Measurements from ENCODE around the gene TMEM97. TPM values are rescaled to one million over a fixed set of nuclear protein-coding genes. Genes with fewer than 3 reads are reported as not detected.

The TMEM97 gene
- total RNA-seq, 2 experiments from 2014 or later, result 62.5 to 62.7 TPM

GRCh38 chr17:28313841-28314240 is 5.2 kb upstream of the TMEM97 start:
- POLR2A ChIA-PET, result no interaction called here

GRCh38 chr17:28315846-28316705 is 2.9 kb upstream of the TMEM97 start:
- POLR2A ChIA-PET, result no interaction called here

More at GRCh38 chr17:28313841-28314240, 5.2 kb upstream of the TMEM97 start:
- CTCF ChIA-PET, result no interaction called here

DNA sequence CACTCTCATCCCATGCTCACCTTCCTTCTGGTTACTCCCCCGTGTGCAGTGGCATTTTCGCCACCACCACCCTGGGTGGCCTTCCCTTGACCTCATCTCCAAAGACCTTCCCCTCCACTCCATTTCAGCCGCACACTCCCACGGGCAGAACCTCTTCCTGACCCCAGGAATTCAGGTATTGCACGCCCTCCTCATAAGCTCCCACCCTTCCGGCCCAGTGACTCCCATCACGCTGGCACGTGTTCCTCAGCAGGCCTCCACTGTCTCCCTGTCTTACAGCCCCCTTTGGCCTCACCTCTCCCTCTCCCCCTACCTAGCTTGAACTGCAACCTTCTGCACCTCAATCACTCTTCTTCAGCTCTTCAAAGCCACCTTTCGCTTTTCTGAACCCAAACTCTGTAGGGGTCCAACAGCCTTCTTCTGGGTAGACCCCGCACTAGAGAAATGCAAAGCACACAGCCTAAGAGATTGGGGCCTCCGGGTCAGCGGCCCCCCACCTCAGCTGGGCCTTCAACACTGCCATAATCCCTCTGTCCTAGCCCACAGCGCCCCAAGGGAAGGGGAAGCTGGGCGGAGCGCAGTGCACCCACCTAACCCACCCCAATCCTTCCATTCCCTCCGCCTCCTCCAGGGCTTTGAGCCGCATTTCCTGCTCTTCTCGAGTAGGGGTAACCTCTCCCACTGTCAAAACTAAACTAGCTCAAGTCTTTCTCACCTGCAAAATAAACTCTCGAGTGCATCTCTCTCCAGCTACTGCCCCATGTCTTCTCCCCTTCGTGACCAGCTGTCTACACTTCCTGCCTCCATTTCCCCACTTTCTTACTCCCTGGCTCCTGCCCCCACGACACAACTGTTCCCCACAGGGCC is 1.7 kb upstream of the TMEM97 start:
- CTCF ChIA-PET, result interaction anchor here (0.7 to 3.9 kb wide), 2 partner anchors 13 to 18 kb away, joined by 3 to 19 read pairs; partner anchors contain the start of genes IFT20 and TNFAIP1
- POLR2A ChIA-PET, result interaction anchor here (1.1 kb wide), 2 partner anchors 12 to 276 kb away, joined by 3 read pairs; no protein-coding TSS in a partner anchor

More at GRCh38 chr17:28315846-28316705, 2.9 kb upstream of the TMEM97 start:
- CTCF ChIA-PET, result interaction anchor here (0.7 kb wide), 1 partner anchor 11 kb away, joined by 3 read pairs; no protein-coding TSS in a partner anchor

DNA sequence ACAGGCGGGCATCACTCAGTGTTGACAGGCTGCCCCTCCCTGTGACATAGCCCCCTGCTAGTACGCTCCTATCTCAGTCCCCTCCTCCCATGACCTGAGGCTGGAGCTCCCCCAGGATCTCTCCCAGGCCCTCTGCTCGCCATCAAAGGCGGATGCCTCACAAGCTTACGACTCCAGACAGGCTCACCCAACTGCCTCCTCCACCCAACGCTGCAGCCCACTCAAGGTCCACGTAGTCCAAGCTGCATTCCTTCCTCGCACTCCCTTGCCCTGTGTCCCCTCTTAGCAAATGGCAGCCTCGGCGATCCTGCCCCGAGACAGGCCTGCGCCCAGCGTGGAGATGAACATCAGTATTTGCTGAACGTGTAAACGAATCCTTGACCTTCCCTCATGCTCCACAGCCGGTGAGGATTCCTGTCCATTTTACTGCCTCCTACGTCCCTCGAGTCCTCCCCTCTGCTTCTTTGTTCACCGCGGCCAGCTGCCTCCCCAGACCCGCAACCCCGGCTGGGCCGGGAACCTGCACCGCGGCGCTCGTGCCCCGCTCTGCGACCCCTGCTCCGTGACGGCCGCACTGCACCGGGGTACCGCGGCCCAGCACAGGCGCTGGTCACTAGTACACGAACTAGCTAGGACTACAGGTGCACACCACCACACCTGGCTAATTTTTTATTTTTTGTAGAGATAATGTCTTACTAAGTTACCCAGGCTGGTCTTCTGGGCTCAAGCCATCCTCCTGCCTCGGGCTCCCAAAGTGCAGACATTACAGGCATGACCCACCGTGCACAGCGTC is 838 bp upstream of the TMEM97 start:
- ChIA-PET POLR2A (interaction anchor here (0.7 to 2.0 kb wide), 4 partner anchors 11 to 277 kb away, joined by 3 to 10 read pairs (median 3); partner anchors contain the start of genes IFT20 and TNFAIP1), CTCF (interaction anchor here (3.9 kb wide), 1 partner anchor 17 kb away, joined by 19 read pairs; the partner anchor contains the start of genes IFT20 and TNFAIP1)

GRCh38 chr17:28319598-28319935 is 567 bp downstream of the TMEM97 start:
- ChIA-PET CTCF (interaction anchor here (1.3 to 3.9 kb wide), 3 partner anchors 16 to 97 kb away, joined by 3 to 19 read pairs (median 7); partner anchors contain the start of genes IFT20 and TNFAIP1), POLR2A (interaction anchor here (2.0 kb wide), 1 partner anchor 16 kb away, joined by 10 read pairs; the partner anchor contains the start of genes IFT20 and TNFAIP1)

DNA sequence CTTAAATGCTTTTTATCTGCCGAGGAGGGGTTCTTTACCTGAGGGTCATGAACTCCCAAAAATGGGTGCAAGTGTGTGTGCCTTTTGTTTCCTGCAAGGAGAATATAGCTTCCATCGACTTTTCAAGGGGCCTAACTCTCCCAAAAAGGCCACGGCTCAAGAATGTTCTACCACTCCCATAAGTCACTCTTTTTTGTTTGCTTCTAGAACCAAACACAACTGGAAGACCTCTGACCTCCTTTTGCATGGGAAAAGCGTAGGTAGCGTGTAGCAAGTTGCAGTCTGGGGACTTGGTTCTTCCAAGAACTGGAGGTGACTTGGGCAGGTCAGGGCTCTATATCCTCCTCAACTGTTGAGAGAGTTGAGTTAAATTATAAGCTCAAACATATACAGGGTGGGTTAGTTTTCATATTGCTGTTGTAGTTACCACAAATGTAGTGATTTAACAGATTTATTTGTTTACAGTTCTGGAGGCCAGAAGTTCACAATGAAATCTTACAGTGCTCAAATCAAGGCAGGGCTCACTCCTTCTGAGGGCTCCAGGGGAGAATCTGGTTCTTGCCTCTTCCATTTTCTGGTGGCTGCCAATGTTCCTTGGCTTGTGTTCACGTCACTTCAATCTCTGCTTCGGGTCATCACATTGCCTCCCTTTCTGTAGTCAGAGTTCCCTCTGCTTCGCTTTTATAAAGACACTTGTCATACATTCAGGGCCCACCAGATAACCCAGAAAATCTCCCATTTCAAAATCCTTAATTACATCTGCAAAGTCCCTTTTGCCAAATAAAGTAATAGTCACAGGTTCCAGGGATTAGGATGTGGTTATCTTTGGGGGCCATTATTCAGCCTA is 1.4 kb downstream of the TMEM97 start:
- ChIA-PET CTCF (interaction anchor here (1.3 to 3.9 kb wide), 3 partner anchors 15 to 96 kb away, joined by 3 to 19 read pairs (median 7); partner anchors contain the start of genes IFT20 and TNFAIP1), POLR2A (no interaction called here)

- POLR2A ChIA-PET, result no interaction called here
- CTCF ChIA-PET, result no interaction called here
Measured at GRCh38 chr17:28324267-28324745, 5.3 kb downstream of the TMEM97 start.

DNA sequence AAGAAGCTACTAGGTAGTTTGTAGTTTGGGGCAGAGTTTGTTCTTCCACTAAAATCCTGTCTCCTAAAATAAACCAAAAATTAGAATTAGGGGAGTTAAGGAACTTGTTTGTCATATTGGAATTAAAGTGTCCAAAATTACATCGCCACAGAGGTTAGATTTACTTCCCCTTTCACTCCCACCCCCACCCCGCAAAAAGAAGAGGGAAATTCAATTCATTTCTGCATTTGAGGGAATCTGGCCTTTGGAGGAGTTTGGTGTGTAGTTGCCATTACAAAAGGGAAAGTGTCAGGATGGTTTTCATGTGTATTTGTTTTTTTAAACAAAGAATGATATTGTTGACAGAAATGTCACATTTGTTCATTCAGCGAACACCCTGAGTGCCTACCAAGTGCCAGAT is 5.8 kb downstream of the TMEM97 start:
- CTCF ChIA-PET, result no interaction called here
- POLR2A ChIA-PET, result no interaction called here

DNA sequence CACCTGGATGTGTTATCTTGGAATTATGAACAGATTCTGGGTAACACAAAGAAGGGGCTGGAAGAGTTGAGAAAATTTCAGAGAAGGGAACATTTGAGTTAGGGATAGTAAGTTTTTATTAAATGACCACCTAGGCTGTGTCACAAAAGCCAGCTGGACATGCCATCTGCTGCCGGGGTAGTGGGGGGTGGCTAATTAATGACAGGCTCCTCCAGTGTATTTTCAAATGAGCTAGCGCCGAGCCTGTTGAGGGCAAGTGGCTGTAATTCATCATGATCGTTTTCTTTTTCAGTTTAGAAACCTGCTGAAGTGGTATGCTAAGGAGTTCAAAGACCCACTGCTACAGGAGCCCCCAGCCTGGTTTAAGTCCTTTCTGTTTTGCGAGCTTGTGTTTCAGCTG is 6.2 kb downstream of the TMEM97 start:
- POLR2A ChIA-PET, result interaction anchor here (0.6 kb wide), 1 partner anchor 47 kb away, joined by 9 read pairs; no protein-coding TSS in a partner anchor

GRCh38 chr17:28326114-28326513 is 7.1 kb downstream of the TMEM97 start:
- ChIA-PET CTCF (interaction anchor here (1.1 to 1.5 kb wide), 2 partner anchors 9 to 30 kb away, joined by 3 to 4 read pairs; partner anchors contain the start of genes IFT20 and TNFAIP1), POLR2A (no interaction called here)

More for the DNA sequence above, 6.2 kb downstream of the TMEM97 start:
- CTCF ChIA-PET, result interaction anchor here (1.1 kb wide), 1 partner anchor 10 kb away, joined by 4 read pairs; the partner anchor contains the start of genes IFT20 and TNFAIP1

DNA sequence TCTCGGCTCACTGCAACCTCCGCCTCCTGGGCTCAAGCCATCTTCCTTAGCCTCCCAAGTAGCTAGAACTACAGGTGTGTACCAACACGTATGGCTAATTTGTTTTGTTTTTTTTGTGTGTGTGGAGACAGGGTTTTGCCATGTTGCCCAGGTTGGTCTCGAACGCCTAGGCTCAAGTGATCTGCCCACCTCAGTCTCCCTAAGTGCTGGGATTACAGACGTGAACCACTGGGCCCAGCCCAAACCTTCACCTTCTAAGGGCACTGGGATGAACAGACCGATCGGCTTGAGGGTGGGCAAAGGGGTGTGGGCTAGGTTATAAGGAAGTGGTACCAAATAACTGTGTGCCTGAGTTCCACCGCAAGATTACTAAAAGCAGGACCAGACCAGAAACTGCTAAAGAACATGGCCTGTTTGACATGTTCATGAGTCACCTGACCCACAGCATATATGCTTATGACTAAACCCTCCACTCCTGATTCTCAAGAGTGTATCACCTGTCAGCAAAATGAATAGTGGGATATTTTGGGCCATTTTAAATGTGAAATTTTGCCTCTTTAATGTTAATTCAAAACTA is 8.1 kb downstream of the TMEM97 start:
- POLR2A ChIA-PET, result interaction anchor here (0.7 kb wide), 1 partner anchor 483 kb away, joined by 3 read pairs; no protein-coding TSS in a partner anchor

DNA sequence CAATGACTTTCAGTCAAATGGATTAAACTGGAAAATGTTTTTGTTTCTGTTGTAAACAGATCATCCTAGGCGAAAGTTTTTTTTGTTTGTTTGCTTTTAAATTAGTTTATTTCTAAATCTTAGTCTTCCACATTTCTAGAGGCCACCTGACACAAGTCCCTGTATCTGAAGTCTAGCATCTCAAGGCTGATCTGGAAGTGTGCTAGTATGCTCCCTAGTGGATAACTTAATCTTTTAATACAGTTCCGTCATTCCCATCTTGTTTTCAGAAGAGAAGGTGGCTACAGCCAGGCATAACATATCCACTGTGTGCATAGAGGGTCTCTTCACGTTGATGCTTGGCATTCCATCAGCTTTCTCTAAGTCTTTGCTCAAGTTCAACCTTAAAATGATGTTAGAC is 8.7 kb downstream of the TMEM97 start:
- ChIA-PET POLR2A (no interaction called here), CTCF (no interaction called here)

More for the DNA sequence above, 8.1 kb downstream of the TMEM97 start:
- CTCF ChIA-PET, result interaction anchor here (1.5 kb wide), 1 partner anchor 31 kb away, joined by 3 read pairs; no protein-coding TSS in a partner anchor

GRCh38 chr17:28328325-28328724 is 9.3 kb downstream of the TMEM97 start:
- CTCF ChIA-PET, result no interaction called here
- POLR2A ChIA-PET, result interaction anchor here (0.7 kb wide), 1 partner anchor 10 kb away, joined by 3 read pairs; no protein-coding TSS in a partner anchor

DNA sequence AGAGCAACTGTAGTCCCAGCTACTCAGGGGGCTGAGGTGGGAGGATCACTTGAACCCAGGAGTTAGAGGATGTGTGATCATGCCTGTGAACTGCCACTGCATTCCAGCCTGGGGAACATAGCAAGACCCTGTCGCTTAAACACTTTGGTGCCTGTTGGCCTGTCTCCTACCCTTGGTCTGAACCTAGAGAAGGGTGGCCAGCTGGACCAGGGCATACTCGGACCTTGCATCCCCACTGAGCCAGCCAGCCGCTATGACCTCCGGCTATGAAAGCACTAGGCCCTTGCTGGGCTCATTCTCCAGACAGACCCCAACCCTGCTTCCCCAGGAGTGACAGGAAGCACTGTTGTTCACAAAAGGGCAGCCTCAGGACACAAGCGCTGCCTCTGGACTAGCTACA is 11.7 kb downstream of the TMEM97 start:
- CTCF ChIA-PET, result no interaction called here
- POLR2A ChIA-PET, result interaction anchor here (0.8 kb wide), 1 partner anchor 37 kb away, joined by 5 read pairs; no protein-coding TSS in a partner anchor

DNA sequence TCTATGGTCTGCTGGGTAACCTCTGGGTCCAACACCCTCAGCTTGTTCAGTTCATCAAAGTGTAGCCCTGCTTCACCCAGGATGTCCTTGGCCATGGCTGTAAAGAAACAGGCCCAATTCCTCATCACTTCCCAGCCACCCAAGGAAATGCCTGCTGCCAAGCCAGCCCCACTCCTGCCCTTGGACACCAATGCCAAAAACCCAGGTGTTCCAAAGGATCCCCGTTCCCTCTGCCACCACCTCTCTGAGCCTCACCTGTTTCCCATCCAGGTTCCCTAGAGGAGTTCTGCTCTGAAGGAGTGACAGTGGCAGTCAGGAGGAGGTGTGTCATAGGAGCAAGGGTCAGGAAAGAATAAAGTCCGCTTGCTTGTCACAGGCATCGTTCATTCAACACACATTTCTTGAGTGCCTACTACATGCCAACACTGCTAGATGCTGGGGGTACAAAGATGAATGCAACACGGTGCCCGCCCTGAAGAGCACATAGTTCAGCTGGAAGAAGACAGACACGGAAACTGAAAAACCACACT is 13.0 kb downstream of the TMEM97 start:
- POLR2A ChIA-PET, result no interaction called here
- CTCF ChIA-PET, result no interaction called here

GRCh38 chr17:28333083-28333746 is 14.2 kb downstream of the TMEM97 start:
- CTCF ChIA-PET, result no interaction called here

More at GRCh38 chr17:28333083-28333746, 14.2 kb downstream of the TMEM97 start:
- POLR2A ChIA-PET, result interaction anchor here (0.5 kb wide), 1 partner anchor 19 kb away, joined by 4 read pairs; no protein-coding TSS in a partner anchor

Measured in activated CD8-positive, alpha-beta memory T cell treated with anti-CD3 and anti-CD28 coated beads for 36 hours (primary cell).